Skin of body (tissue), 2 donors: ENCODE measurements around the gene ANG. TPM values are rescaled to one million over a fixed set of nuclear protein-coding genes. Genes with fewer than 3 reads are reported as not detected.
"Not testable (repeated sequence)": the region's sequence is repeated elsewhere in the genome, so short reads cannot be mapped to it uniquely, and the experiment has no call there.

Experiments
- DNase-seq: peaks from one replicate; lab custom pipeline; 2025; lab: John Stamatoyannopoulos, UW
- total RNA-seq: library from RNA; depleted of rRNA; stranded (reverse); fragments of >200 nt; gene quantifications from one replicate; pipeline ENCODE4 v1.2.3, GENCODE V29; 2014

The ANG gene
- total RNA-seq, 1 donor from 2014 or later = 9.6 TPM

DNA sequence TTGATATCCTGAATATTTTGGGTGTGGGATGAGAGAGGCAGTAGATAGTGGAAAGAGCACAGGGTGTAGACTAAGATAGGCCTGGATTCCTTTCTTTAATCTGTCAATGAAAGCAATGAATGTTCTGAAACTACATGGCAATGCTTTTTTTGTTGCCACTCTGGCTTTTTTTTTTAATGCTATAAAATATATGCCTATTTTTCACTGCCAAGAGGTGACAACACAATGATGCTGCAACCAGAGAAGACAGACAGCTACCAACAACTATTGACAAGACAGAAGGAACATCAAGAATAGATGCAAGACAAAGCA lies 9.4 kb downstream of the ANG start:
- DNase-seq = no peak

DNA sequence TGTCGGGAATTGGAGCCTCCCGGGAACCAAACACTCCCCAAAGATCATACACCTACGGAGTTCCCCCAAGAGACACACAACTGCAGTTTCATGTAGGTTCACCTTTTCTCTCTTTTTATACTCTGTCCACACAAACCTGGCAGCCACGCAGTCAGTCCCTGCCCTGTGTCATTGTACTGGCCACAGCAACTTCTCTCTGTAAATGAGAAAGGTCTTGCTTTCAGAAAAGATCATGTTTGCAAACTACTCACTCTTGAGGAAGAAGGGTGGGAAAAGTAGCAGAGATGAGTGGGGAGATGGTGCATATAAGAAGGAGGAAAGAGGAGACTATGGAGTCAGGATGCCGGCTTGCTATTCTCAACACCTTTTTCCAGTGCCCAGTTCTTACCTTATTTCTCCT lies 10.4 kb downstream of the ANG start:
- DNase-seq = no peak

DNA sequence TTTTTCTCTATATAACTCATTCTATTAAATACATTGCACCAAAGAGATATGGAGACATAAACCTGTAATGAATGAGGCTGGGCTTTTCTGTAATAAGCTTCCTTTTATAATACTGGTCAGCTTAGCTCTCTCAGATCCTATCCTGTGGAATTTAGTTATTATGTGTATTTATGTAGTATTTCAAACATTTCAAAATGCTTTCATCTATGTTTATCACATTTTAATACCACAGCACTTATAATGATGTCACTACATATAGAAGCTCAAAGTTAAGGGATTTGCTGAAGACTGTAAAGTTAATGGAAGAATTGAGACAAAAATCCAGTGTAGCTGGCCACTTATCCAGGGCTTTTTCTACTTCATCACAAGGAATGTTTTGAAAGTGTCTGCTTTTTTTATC lies 11.4 kb downstream of the ANG start:
- no peak for DNase-seq

DNA sequence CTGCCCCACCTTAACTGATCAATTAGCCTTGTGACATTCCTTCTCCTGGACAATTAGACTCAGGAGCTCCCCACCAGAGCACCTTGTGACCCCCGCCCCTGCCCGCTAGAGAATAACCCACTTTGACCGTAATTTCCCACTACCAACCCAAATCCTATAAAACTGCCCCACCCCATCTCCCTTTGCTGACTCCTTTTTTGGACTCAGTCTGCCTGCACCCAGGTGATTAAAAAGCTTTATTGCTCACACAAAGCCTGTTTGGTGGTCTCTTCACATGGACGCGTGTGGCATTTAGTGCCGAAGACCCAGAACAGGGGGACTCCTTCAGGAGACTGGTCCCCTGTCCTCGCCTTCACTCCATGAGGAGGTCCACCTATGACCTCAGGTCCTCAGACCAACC lies 12.4 kb downstream of the ANG start:
- DNase-seq = not testable (repeated sequence)

DNA sequence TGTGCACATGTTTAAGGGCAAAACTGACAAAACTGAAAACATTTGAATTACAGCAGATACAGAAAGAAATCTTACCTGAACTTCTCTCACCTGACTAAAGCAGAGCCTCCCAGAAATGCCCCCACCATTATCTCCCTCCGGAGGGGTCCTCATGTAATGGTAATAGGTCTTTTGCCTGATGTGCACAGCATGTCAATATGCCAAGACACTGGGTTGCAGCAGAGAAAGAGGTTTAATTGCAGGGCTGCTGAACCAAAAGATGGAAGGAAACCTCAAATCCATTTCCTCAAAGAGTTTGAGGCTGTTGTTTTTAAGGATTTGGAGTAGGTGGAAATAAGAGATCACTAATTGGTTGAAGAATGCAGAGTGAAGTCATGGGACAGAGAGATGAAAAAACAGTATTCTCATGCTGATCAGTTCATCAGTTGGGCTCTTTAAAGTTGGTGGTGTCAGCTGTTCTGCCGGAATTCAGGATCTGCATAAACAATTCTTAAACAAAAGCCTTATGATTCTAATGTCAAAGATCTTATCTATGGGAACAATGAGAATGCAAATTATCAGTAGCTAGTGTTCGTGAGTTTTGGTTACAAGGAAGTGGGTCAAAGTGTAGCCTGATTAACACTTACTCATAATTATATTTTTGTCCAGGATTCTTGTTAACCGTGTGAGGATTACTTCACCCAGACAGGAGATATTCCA lies 18.2 kb downstream of the ANG start:
- DNase-seq = no peak

DNA sequence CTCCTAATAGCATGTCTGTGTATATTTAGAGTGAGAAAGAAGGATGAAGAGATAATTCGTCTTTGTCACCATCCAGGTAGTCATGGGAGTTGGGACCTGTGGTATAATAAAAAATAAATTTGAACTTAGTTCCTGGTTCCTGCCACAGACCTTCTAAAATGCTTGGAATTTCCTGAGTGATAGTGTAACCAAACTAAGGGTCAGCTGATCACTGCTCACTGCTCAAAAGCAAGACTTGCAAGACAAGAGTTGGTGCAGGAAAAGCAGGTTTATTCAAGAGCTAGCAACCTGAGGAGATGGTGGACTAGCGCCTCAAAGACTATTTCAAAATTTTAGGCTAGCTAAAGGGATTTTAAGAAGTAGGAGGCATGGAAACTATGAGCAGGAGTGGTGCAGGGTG lies 19.1 kb downstream of the ANG start:
- no peak for DNase-seq

DNA sequence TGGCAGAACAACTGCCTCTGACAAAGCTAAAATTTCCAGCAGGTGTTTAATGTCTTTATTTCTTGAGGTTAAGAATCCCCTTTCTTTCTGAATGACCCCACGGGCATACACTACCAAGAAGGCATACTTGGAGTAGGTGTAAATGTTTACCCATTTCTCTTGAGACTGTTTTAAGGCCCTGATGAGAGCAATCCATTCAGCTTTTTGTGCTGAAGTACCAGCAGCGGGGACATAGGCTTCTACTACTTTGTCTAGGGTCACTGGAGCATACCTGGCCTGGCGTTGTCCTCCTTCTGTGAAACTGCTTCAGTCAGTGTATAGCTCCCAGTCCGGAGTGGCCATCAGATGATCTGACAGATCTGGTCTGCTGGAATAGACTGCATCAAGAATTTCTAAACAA lies 22.7 kb downstream of the ANG start:
- no peak for DNase-seq

DNA sequence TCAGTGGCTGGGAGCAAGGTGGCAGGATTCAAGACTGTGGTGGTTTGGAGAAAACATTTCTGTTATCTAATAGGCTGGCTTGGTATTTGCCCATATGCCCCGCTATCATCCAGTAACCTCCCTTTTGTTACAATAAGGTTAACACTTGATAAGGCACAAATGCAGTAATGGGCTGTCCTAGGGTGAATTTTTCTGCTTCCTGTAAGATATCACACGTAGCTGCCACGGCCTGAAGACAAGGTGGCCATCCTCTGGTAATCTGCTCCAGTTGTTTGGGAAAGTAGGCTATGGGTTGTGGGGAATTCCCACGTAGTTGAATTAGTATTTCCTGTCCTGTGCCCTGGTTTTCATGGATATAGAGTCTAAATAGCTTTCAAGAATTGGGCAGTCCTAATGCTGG lies 23.1 kb downstream of the ANG start:
- DNase-seq = no peak

DNA sequence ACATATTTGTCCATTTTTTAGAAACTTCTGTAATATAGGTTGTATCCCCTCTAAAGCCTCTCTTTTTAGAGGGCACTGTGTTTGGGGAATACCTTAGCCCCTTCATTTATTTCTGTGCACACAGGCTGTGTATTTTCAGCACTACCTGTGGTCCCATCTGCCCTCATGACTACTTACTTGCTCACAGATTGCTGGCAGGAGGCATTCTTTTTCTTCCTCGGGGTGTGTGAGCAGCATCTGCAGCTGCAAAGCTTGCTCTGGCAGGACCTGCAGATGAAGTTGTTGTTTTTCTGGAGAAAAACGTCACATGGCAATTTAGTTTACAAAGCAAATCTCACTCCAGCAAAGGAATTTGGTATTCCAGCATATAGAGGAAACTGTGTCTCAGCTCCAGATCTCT lies 24.3 kb downstream of the ANG start:
- no peak for DNase-seq

DNA sequence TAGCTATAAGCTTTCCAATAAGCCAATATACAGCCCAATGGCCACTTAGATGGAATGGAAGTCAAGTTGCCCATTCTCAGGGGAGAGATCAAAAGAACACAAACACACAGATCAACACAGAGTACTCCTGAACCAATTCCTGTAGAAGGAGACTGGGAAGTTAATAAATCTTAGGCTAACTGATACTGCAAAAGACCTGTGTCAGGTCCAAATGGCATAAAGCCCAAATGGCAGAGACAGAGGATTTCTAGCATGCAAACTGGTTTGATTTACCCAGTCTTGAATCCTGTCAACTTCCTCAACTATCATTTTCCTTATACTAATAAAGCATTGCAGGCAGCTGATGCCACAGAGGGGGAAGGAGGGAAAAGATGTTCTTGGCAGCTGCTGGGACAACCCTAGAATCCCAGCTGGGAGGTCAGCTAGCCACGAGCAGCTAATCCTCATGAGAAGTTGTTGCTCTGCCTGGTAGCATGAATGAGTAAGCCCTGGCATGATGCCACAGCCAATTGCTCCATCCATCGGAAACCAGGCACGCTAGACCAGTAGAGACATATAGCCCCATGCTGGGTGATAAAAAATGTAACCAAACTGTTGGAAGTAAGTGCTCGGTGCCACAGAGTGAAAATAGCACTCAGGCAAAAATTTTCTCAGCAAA lies 26.2 kb downstream of the ANG start:
- DNase-seq = no peak

DNA sequence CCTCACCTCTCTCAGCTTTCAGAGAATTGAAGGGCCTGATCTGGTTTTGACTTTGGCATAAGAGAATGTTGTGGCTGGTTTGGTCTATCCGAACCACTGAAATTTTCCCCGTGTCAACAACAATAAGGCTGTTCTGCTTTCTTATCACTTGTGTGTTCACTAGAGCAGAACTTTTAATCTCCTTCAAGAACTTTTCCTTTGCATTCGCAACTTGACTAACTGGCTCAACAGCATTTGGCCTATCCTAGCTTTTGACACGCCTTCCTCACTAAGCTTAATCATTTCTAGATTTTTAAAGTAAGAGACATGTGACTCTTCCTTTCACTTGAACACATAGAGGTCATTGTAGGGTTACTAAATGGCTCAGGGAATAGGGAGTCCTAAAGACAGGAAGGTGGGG lies 31.2 kb downstream of the ANG start:
- no peak for DNase-seq

DNA sequence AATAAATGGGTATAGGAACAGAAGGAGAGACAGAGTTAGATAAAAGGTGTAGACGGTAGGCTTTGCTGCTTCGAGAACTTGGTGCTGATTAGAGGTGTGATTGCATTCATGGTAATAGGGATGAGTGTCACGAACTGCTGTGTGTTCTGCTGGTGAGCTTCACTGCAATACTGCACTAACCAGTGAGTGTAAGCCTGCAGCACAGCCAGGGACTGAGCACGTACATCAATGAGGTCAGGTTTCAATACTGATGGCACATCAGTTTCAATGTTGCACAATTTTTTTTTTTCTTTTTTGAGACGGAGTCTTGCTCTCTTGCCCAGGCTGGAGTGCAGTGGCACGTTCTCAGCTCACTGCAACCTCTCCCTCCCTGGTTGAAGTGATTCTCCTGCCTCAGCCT lies 32.2 kb downstream of the ANG start:
- DNase-seq = no peak

DNA sequence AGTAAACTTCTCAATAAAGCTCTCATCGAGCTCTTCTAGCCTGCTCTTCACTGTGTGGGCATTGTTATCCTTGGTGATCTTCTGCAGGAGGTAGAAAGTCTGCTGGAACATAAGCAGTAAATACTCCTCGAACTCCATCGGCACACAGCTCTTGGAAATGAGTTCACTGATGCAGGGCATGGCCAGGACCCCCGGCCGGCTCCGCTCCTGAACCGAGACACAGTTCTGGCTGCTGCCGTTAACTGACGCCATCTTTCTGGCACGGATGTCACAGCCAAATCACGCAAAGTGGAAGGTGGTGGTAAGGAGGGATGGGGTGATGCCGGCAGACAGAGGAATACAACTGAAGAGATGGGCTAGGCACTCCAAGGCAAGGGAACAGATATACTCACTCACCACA lies 33.5 kb downstream of the ANG start:
- no peak for DNase-seq

DNA sequence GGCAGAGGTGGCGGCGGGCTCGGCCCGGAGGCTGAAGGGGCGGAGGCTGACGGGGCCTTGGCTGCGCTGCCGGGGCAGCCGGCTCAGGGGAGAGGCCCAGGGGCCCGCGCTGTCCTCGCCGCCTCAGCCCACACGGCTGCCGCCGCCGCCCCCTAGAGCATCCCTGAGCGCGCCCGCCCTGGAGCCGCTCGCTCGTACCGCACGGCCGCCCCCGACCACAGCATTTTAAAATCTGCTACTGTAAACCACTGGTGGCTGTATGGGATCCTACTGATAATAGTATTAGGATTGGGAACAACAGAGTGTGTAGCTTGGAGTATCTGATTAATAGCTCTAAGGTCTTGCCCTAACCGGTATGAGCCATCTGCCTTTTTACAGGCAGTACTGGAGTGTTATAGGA lies 34.9 kb downstream of the ANG start:
- no peak for DNase-seq

DNA sequence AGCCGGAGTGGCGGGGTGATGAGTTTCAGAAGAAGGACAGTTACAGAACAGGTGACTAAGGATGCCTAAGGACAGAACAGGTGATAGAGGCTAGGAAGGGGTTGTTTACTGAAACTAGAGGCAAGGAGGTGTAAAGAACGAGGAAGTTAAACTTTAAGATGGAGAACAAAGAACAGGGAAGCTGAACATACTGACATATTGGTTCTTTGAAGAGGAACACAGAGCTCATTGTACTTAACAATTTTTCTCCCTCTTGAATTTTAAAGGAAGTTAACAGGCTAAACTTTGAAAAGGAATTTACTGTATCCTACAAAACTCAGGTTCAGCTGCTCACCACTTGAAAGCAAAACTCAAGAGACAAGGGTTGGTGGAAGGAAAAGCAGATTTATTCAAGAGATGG lies 37.6 kb downstream of the ANG start:
- DNase-seq = not testable (repeated sequence)

DNA sequence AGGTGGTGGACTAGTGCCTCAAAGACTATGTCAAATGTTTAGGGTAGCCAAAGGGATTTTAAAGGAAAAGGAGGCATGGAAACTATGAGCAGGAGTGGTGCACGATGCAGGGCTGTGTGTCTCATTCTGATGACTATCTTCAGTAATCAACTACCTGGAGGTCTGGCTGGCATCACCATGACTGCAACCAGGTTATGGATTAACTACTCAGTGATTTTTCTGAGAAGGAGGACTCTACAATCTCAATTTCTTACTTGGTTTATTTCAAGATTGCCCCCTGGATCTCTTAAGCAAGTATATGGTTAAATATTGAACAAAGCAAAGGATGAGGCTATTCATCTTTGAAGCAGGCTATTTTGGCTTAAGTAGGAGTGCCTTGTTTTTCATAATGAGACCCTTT lies 38.0 kb downstream of the ANG start:
- no peak for DNase-seq

DNA sequence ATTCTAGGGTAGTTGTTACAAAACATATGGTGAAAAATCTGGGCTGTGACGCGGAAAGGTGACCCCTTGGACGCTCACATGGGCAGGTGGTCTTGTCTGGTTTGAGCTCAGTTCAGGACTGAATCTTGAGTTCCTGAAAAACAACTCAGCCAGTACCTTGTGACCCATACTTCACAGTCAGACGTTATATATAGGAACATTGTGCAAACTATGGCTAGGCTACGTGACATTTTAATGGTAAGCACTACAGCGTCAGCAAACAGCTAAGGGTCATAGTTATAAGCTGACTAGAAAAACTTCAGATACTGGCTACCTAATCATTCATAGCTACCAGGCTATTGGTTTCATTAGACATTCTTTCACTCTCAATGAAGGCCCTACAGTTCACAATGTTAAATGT lies 42.3 kb downstream of the ANG start:
- no peak for DNase-seq

DNA sequence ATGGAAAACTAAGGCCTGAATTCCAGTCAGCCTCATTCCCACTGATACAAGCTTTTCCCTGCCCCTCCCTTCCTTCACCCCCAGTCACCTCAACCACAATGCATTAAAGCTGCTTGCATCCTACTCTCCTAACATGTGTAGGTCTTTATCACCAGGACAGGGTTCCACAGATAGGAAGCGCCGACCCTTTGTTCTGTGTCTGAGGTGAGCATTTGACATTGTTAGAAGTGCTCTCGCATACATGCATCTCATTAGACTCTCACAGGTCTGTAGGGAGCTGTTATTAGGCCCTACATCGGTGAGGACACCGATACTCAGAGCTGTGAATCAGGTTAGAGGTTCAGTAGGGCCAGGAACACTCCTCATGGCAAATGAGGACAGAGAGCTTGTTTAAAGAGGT lies 43.9 kb downstream of the ANG start:
- DNase-seq = no peak

DNA sequence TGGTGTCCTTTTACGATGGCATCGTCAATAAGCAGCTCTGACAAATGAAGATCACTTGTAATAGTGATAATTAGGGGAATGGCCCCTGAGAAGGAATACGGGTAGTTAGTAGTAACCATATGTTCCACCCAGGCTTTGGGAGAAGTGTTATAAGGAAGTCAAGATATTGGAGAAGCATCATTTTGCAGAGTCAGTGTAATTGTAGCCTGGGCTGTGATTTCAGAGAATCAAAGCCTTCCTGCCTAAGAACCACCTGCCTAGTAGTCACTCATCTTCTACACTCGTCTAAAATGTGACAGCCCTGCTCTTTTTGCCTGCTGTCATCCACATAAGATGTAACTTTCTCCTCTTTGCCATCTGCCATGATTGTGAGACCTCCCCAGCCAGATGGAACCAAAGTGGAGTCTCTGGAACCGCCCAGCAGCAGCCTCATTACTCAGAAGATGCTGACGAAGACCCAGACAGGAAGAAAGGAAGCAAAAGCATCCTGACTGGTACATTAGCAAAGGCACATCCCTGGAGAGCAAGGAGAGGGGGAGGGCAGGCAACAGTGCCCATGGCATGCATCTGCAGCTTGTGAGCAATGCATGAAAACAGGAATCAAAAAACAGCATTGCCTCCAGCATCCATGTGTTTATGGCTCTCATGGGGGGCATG lies 44.5 kb downstream of the ANG start:
- DNase-seq = no peak

DNA sequence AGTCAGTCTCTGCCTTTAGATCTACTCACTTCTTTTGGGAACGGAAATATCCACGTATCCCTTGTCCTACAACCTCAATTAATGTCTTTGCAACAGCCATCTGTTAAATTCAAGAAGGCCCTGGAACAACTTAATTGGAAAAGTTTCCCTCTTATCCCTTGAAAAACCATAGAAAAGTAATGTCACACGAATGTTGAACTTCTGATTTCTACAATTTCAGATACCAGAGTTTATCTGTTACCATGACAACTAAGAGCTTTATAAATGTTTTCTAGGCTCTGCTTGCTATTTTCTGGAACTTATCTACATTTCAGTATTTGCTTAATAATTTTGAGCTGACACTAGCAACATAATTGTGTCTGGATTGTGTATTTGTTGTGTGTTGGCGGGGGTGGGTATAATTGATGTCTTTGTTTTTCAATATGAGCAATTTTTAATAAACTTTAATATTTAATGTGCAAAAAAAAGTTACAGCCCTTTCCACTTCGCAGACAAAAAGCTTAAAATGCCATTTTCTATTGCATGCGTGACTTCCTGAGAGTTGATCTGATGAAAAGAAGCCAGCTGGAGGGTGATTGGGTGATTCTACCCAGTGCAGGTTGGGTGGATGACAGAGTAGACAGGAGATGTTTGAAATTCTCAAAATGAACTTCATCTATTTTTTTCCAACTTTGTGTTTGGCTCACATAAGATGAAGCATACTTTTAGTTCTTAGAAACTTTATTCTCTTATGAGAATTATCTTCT lies 45.3 kb downstream of the ANG start:
- no peak for DNase-seq

DNA sequence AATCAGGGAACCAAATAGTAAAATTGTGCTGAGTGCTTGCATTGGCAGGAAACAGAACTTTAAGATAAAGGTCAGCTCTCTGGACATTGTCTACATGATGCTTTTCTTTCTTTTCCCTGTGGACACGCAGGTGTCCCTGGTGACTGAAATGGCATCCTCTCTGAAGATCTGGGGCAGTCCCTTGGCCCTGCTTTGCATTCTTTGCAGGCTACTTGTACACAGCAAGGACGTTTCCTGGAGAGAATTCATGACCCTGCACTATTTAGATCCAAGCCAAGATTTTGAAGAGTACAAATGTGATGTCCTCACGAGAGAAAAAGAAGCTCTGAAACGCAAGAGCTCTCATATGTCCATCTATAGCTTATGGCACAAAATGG lies 45.9 kb downstream of the ANG start:
- no peak for DNase-seq

DNA sequence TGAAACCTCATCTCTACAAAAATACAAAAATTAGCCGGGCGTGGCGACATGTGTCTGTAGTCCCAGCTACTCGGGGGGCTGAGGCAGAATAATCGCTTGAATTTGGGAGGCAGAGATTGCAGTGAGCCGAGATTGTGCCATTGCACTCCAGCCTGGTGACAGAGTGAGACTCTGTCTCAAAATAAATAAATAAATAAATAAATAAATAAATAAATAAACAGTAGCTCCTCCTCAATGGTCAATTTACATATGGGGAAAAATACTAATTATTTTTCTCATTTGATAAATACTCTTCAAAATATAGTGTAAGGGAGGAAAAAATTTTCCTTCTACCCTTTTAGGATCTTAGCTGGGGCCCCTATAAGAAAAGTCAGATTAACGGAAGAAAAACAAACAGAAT lies 49.7 kb downstream of the ANG start:
- DNase-seq = not testable (repeated sequence)

DNA sequence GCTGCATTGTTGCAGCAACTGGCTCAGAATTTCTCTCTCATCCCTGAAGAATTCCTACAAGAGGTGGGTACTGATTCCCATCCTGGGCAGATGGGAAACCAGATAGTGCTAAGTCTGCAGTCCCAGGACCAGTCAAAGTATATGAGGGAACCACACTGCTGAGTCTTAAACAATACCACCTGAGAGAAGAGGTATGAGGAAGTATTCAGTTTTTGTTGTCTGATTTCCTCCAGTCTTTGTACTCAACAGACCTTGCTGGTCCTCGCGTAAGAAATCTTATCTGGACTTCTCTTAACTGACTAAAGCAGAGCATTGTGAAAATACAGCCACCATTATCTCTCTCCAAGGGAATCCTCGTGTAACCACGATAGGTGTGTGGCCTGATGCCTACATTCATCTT lies 53.6 kb downstream of the ANG start:
- DNase-seq = no peak
